HG02642 (cell line): Measurements from ENCODE around the gene UVSSA.

ENCODE experiments used
- ATAC-seq: cut with Tn5 transposase; IDR thresholded peaks from one replicate; pipeline ENCODE4 v1.9.1; 2021; ENCODE audit warnings: mild to moderate bottlenecking; ENCODE audit not compliant: unreplicated experiment, poor library complexity

The UVSSA gene

DNA sequence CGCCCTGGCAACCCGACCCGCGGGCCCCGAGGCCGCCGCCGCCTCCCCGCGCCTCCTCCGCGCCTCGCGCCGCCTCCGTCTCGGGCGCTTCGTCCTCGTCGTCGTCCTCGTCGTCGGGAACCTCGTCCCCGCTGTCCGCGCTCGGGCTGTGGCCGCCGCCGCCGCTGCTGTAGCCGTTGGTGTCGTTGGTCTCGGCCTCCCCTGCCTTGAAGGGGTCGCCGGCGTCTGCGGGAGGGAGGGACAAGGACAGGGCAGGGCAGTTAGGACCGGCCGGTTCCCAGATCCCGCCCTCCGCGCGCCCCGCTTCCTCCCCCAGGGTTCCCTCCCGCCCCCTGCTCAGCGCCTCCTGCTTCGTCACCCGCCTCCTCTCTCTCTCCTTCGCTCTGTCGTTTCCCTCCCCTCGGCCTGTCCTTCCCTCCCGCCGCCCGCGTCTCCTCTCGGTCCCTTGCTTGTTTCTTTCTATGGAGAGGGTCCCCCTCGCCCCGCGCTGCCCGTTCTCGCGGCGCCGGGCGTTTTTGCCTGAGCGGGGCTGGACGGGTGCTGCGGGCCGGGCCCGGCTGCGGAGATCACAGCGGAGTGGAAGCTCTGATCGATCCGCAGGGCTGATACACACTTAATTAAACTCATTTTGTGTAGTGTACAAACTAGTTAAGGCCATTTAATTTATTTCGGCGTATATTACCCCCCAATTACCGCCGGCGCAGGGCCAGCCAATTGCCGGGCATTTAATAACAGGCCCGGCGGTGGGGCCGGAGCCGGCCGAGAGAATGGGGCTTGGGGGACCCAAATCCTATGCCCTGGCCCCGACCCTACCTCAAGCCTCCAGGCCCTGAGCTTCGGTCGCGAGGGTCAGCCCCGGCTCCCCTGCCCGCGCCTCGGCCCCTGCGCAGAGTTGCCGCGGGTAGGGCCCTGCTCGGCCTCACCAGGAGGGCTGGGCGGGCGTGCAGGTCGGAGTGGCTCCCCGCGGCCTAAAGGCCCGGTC, 56.9 kb downstream of the UVSSA start:
- no peak for ATAC-seq

DNA sequence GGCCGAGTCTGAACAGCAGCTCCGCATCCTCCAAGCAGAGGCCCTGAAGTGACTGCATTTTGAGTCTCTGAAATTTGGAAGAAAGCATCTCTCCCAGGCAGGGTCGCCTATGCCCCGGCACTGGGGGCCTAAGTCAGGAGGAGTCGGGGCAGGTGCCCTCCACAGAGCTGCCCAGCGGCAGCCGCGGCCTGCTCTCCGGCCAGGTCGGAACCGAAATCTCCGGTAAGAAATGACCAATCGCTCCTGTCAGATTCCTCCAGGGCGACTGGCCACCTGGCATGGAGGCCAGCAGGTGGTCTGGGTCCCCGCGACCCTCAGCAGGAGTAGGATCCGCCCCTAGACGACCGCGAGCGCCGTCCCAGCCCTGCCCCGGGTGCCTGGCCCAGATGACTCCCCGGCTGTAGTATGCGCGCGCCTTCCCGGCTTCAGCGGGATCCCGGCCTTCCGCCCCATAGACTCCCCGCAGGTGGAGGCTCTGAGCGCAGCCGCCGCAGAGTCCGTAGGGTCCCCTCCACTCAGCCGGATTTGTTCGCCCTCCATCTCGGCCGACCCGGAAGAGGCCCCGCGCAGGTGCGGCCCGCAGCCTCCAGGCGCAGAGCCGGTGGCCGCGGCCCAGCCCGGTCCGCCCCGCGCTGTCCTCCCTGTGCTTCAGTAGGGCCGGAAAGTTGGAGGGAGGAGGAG, 57.7 kb downstream of the UVSSA start:
- no peak for ATAC-seq

DNA sequence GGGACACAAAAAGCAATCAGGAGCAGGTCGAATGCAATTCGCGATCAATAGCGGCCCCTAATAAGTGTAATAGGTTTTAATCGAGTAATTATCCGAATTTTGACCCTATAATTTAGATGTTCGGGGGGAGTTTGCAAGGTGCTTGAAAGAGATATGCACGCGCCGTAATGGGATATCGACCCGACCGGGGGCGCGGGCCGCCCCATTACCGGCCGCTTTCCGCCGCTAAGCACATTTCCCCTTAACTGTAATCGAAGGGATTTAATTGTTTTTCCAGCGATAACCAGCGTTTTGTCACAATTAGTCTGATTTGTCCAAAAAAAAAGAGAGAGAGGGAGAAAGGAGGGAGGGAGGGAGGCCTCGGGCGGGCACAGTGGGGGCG, 58.2 kb downstream of the UVSSA start:
- ATAC-seq = no peak

DNA sequence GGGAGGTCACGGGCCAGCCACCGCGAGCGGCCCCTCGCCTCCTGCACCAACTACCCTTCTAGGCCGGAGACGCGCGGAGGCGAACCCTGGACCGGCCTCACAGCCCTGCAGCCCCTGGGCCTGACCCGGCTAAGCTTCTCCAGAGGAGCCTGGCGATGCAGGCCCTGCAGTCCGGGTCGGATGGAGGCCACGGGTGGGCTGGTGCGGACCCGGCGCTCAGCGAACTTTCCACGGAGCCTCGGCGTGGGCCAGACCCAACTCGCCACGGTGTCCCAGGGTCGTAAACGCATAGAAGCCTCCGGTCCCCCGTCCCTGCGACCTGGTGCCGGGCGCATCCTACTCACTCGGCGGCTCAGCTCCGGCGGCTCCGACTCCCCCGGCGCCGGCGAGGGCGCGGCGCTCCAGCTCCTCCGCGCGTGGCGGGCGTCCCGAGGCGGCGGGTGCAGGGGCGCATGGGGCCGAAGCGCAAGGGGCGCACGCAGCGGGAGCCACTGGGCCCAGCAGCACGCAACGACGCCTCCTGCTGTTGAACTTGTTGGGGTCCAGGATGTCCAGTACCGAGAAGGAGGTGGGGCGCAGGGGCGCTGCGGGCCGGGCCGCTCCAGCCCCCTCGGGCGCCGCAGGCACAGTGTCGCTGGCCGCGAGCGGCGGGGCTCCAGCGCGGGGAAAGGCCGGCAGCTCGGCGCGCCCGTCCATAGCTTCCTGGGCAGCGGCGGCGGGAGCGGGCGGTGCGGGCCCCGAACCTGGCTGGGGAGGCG, 58.8 kb downstream of the UVSSA start:
- no peak for ATAC-seq

DNA sequence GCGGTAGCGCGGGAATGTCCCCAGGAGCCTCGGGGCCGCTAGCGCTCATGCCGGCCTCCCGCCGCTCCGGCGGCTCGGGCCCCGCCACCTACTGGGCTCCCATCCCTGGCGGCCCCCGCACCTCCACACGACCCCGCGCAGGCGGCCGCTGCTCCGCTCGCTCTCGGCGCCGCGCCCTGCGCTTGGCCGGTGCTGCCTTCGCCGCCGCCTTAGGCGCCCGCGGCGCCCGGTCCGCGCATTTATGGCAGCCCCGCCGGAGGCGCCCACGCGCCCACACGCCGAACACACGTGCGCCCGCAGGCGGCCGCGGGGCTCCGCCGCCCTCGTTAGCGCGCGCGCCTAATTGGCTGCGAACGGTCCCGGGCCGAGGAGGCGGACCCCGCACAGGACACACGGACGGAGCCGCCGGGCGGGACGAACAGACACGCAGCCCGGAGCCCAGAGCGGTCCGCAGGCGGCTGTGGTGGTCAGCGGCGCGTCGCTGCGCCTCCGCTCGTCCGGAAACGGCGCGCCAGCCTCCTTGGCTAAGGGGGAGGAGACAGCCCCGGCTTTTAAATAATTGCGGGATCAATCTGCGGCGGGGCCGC, 59.5 kb downstream of the UVSSA start, which contains the start of gene NKX1-1:
Gene NKX1-1 (minus strand): TSS at position 49 of the 587 bp plus-strand sequence. CDS start 0 bp downstream, at position 49.
- no peak for ATAC-seq

DNA sequence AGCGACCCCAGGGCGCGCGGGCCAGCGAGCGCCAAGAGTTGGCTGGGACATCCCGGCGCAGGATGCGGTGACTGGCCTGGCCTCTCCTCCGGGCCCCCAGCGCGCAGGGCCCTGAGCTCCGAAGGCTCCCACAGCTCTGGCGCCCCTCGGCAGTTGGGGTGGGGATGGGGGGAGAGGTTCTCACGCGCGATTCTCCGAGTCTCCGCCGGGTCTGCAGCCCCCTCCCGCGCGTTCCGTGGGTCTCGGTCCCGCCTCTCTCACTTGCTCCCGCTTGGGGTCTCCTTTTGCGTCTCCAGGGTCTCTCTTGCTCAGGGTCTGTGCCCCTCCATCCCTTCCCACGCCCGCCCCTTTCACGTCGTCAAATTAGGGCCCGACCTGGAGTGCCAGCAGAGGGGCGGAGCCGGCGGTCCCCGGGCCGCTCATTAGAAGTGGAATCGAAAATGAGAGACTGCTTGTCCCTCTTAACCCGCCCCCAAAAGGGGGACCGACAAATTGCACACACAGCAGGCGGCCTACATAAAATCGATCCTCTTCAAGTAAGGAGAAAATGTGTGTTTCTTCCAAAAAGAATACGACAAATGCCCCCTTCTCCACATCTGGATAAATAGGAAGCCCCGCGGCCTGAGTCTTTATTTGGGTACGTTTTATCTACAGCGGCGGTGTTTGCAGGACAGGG, 60.1 kb downstream of the UVSSA start:
- ATAC-seq = no peak

DNA sequence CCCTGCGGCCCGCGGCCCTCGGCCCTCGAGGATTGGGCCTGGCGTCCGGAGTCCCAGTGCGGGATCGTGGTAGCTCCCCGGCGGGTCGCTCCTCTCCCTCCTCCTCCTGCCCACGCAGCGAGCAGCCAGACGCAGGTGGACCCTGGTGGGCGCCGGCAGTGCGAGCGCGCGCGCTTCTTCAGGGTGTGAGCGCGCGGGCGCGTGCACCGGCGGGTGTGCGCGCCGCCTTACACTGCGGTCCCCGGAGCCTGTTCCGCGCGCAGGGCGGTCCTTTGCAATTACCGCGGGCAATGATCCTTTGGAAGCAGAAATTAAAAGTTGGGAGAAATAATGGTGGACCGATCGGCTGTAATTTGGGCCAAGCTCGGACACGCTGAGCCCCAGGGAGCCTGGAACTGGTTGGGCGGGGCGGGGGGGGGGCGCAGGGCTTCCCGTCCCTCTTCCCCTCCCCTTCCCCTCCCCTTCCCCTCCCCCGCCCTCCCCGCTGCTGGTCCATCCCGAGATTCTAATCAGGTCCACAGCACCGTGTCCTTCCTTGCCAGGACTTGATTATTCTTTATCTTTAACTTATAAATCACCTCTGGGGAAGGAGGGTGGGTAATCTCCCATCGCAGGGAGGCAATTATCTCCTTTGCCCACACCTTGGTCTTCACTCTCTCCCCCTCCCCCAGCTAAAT, 60.8 kb downstream of the UVSSA start:
- ATAC-seq = no peak

DNA sequence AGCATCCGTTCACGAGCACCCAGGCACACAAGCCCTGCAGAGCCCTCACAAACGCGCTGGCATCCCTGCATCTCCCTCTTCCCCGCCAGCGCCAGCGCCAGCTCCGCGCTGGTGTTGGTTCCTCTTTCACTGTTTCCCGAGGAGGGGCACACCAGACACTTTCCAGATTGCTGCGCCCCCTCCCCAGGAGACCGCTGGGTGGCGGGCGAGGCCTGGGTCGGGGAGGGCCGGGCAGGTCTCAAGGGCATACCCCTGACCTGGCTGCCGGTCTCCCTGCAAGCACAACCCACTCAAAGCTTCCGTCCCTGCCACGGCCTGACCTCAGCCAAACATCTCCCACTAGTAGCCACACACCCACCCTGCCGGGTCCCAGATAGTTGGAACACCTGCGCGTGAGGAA, 61.4 kb downstream of the UVSSA start:
- ATAC-seq = no peak

DNA sequence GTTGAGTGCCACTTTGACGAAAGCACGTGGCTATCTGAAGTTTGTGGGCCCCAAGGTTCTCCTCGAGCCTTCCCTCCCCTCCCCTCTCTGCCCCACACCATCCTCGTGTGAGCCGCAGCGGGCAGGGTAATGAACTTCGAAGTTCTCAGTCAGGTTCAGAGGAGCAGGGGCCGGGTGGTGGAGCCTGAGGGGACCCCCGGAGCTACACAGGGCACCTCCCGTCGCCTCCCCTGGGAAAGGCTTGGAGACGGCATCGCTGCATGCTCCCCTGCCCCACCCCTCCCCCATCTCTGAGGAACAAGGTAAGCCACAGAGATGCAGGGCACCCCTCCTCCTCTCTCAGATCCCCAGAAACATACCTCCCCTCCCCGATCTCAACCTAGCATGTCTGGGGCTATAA, 62.1 kb downstream of the UVSSA start:
- no peak for ATAC-seq

DNA sequence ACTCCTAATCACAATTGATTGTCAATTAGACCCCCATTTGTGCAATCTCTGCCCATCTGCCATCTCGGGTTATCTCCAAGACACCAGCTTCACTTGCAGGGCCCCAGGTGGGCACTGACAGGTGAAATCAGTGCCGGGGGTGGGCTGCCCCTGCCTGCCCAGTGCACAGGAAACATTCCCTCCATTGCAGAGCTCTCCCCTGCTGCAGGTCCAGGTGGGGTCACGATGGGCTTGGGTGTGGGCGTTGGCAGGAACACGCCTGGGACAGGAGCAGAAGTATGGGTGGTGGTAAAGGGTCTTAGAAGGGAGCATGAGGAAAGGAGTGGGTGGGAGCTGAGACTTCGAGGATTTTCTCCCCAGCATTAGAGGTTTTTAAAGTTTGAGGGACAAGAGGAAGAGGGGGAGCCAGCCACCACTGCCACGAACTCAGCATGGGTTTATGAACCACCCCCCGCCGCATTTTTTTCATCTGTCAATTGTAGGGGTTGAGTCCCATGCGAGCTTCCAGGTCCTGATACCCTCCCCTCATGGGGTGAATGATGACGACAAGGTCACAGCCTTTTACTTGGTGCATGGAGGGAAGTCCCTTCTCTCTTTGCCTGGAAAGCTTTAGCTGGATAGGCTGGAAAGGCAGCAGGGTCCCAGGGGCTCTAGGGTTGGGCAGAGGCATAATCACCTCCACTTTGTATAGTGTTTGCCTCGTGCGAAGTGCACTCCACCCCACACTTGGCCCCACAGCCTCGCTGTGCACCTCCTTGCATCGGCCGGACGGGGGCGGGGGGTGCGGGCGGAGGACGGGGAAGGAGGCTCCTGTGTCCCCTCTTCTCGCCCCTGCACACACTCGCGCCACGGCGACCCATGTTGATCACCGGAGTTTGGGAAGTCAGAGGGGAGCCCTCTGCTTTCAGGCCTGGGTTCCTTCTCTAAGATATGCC, 62.8 kb downstream of the UVSSA start:
- no peak for ATAC-seq

DNA sequence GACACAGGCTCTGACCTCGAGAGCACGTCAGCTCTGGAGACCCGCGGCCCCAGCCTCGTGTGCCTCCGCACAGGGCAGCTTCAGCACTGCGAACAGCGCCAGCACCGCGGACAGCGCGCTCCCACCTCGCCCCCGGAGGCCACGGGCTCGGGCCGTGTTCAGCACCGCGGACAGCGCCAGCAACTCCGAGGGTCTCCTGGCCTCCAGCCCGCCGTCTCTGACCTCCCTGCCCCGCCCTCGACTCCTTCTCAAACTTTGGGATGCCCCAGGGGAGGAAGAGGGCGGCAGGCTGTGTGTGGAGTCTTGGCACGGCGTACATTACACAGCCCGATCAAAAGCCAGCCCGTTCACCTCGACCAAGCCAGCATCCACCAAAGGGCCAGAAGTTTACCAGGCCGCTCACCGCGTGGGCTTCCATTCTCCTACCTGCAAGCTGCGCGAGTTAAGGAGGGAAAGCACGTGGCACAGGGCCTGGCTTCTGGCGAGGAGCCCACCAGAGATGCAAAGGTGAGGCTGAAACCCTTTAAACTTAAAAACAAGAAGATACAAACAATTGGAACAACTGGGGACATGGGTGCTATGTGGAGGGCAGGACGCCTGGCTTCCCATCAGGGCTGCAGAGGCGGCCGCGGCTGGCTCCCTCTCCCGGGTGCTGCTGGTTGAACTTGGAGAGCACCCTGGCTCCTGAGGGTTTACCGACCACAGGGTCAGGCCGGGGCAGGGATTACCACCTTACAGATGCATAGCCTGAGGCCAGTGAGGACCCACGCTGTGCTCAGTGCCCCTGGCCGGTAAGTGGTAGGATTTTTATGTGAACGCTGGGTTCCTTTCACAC, 63.7 kb downstream of the UVSSA start:
- no peak for ATAC-seq

DNA sequence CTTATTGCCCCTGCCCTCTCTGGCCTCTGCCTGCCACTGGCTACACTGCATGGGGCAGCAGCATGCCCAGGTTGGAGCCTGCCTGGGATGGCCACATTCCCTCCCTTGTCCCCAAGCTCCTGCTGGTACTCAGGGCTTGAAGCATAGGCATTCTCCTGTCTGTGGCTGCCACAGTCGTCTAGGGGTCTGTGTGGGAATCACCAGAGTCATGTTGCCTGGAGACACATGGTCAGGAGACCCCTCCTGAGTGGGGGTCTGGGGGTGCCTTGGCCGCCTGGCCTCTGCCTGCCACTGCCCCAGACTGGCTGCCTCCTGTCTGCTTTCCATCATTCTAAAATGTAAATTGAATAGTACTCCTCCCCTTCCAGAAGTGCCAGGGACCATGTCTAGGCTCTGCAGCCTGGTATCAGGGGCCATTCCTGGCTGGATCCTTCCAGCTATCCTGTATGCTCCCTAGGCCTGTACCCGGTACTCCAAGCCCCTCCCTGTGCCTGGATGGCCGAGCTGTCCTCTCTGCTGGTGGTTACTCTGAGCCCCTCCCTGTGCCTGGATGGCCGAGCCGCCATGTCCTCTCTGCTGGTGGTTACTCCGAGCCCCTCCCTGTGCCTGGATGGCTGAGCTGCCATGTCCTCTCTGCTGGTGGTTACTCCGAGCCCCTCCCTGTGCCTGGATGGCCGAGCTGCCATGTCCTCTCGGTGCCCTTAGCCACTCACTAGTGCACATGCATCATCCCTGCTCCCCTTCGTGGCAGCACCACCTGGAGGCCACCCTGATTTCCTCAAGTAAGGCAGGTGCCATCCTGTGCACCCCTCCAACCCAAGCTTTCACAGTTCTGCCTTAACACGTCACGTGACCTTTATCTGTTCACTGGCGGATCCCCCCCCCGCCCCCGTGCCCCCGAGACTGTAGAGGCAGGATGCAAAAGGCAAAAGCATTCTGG, 64.7 kb downstream of the UVSSA start:
- ATAC-seq = no peak

DNA sequence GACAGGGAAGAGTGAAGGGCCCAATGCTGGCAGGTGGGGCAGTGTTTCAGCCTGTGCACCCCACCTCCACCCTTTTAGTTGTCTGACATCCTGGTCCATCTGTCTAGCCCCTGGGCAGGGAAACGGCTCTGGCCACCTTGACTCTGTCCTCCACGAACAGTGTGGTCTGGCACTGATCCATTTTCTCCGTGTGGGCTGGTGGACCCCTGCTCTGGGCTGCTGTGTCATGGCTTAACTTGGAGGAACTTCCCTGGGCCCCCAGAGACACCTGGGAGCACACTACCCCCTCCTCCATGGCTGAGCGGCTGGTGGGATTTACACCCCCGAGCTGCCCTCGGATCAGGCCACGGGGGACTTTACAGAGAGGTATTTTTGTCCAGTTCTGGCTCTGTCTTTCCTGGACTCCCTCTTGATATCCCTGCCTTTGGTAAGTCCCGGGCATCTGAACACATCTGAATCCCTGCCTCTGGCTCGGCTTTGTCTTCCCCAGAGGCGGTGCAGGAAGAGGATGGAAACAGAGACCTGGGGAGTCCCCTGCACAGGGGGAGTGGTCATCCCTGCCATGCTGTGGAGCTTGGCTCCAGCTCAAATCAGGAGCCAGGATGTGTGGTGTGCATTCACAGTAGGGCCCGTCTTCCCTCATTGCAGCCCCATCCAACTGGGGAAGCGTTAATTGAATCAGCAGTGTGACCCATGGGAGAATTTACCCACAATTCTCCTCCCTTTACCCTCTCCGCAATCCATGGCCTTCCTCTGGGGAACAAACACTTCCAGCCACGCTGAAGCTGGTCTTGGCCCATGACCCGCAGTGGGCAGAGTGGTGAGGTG, 65.6 kb downstream of the UVSSA start:
- no peak for ATAC-seq

DNA sequence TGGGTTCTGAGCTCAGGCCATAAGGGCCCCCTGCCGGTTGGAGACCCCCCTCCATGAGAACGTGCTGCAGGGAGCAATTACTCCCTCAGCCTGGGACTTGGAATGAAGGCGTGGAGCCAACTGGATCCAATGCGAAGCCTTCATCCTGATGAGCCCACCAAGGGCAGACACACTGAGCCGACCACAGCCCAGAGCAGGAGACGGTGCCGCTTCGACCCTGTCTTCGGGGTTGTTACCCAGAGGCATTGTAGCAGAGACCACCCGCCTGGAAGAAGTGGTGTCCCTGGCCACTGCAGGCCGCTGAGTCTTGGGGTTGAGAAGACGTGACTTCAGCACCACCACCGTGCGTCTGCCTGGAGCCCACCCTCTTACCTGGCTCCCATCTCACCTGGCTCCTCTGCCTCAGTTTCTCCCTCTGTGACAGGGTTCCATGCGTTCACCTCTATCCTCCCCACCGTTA, 66.2 kb downstream of the UVSSA start:
- ATAC-seq = no peak

DNA sequence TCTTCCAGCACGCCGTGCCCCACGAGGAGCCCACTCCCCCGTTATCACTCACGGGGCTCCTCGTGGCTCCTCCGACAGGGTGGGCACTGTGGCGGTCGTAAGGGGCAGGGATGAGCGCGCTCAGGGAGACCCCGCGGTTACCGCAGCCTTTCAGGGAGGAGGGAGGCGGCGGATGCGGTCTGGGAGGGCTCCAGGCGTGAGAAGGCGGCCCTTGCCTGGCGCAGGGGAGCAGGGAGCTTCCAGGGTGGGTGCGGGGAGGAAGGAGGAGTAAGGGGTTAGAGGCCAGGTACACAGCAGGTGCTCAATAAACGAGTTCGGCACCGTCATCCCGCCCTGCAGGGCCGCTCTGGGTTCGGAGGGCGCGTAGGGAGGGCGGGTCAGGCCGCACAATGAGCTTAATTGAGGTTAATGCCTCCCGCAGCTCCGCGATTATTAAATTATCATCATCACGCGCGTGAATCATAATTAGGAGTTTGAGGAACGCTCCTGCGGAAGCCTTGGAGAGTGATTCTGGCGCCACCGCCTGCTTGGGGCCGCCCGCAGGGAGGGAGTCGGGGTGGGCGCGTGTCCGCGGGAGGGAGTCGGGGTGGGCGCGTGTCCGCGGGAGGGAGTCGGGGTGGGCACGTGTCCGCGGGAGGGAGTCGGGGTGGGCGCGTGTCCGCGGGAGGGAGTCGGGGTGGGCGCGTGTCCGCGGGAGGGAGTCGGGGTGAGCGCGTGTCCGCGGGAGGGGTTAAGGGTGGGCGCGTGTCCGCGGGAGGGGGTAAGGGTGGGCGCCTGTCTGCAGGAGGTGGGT, 66.9 kb downstream of the UVSSA start:
- ATAC-seq = no peak
